GM18505 (cell line): ENCODE data around the gene HSPB6.
A peak's percentile ranks its signal among the peaks of the same experiment; 100 is the strongest.

Source experiments
- ATAC-seq: cut with Tn5 transposase; IDR thresholded peaks from one replicate; pipeline ENCODE4 v1.9.1; 2021; ENCODE audit not compliant: unreplicated experiment
- POLR2A ChIP-seq: IDR thresholded peaks from 4 replicates; pipeline ENCODE4 v1.6.1; 2011; ENCODE audit warnings: borderline replicate concordance; ENCODE audit not compliant: insufficient read depth, insufficient read length; ENCODE audit errors: extremely low read depth

Gene HSPB6

DNA sequence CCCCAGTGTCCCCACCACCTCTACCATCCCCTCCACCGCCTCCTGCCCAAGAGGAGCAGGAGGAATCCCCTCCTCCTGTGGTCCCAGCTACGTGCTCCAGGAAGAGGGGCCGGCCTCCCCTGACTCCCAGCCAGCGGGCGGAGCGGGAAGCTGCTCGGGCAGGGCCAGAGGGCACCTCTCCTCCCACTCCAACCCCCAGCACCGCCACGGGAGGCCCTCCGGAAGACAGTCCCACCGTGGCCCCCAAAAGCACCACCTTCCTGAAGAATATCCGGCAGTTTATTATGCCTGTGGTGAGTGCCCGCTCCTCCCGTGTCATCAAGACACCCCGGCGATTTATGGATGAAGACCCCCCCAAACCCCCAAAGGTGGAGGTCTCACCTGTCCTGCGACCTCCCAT lies 36.2 kb downstream of the HSPB6 start:
- no peak for TF ChIP-seq POLR2A
- no peak for ATAC-seq

- TF ChIP-seq POLR2A = no peak
- no peak for ATAC-seq
These were observed 36.7 kb downstream of the HSPB6 start for GRCh38 chr19:35720163-35720524.

GRCh38 chr19:35719402-35720162 lies 37.2 kb downstream of the HSPB6 start:
- ATAC-seq = no peak

DNA sequence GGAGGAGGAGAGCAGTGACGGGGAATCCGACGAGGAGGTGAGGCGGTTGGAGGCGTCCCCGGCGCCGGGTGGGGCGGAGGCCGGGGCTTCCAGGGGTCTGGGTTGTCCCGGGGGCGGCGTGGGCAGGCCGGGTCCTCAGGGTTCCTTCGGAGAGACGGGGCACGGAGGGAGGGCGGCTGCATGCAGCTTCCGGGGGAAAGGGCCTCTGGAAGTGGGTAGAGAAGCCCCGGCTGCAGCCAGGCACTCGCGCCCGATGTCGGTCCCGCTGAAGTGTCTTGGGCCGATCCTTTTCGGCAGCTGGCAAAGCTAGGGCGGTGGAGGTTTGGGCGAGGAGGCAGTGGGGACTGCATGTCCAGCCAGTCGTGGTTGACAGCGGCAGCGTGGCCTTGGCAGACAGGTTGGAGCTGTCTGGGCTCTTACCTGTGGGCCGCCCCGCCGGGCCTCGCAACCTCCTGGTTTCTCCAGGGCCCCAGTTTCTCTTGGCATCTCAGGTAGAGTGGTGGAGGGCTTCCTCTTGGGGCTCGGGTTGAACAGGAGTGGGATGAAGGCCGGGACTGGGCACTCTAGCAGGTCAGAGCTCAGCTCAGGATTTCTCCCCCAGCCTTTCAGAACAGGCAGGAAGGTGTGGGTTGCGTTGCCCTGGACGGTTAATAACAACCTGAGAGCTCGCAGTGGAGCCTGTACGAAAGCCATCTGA lies 38.3 kb downstream of the HSPB6 start:
- ATAC-seq = peak; percentile 3
- no peak for TF ChIP-seq POLR2A

More at GRCh38 chr19:35719402-35720162, 37.2 kb downstream of the HSPB6 start:
- peak; percentile 5 for TF ChIP-seq POLR2A

GRCh38 chr19:35717665-35718344 lies 39.0 kb downstream of the HSPB6 start, which contains the start of gene KMT2B:
KMT2B (plus strand) TSS chr19:35718003; CDS start chr19:35718019, 16 bp downstream.
- TF ChIP-seq POLR2A = peak; percentile 55
- peak; percentile 38 for ATAC-seq

- TF ChIP-seq POLR2A = no peak
- ATAC-seq = peak; percentile 53
These were observed 39.8 kb downstream of the HSPB6 start for GRCh38 chr19:35716801-35717664.

- no peak for TF ChIP-seq POLR2A
- ATAC-seq = no peak
These were observed 40.6 kb downstream of the HSPB6 start for GRCh38 chr19:35715981-35716800.

DNA sequence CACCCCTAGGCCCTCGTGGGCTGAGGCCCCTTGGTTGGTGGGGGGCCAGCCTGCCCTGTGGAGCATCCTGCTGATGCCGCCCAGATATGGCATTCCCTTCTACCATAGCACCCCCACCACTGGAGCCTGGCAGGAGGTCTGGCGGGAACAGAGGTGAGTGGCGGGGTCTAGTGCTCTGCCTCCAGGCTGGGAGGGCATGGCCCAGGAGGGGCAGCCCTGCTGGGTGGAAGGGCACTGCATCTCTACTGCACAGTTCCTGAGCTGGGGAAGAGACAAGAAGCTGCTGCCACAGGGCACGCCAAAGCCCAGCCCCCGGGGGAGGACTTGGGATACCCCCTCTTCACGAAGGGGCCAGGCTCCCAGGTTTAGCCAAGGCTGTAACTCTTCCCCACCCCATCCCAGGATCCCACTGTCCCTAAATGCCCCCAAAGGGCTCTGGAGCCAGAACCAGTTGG lies 41.4 kb downstream of the HSPB6 start:
- no peak for TF ChIP-seq POLR2A
- no peak for ATAC-seq

- TF ChIP-seq POLR2A = no peak
- no peak for ATAC-seq
These were observed 42.1 kb downstream of the HSPB6 start for GRCh38 chr19:35714601-35715354.

DNA sequence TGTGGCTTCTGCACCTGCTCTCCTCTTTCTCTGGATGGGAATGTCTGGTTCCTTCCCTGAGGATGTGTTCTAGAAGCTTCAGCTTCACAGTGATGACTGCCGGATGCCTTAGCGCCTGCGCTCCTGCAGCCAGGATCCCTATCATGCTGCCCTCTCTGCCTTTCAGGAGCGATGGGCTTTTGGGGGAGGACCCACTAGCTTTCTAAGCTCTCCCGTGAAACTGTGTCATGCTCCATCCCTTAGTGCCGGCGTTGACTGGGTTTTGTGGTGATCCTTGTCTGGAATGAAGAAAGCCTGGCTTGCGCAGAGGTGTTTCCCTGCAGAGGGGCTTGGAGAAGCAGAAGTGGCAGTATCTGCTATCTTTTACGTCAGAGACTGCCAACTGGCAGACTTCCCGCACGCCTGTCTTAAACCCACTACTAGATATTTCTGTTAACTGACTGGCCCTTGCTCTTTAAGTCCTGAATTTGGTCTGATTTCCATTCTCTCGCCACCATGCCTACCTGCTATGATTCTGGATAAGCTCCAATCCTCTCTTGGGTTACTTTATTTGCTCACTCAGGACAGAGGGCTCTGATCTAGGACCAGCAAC lies 42.8 kb downstream of the HSPB6 start:
- no peak for TF ChIP-seq POLR2A
- no peak for ATAC-seq

GRCh38 chr19:35713506-35713850 lies 43.4 kb downstream of the HSPB6 start:
- TF ChIP-seq POLR2A = no peak
- no peak for ATAC-seq
